Liver (tissue), 9 donors: Measurements from ENCODE around the gene EPC1. TPM values are rescaled to one million over a fixed set of nuclear protein-coding genes. Genes with fewer than 3 reads are reported as not detected.
A peak's percentile ranks its signal among the peaks of the same experiment; 100 is the strongest.

Experiments used
- DNase-seq: peaks from one replicate; pipeline ENCODE4 v3.0.0-alpha.2; 2017; ENCODE audit warnings: low spot score
- H3K27ac ChIP-seq, 2 donors: one replicate each; pipeline ENCODE4 v1.7.0; 2013; ENCODE audit warnings: inconsistent platforms in 2 of 2, low read length in 2 of 2, control low read depth in 1 of 2, low read depth in 1 of 2, mild to moderate bottlenecking in 1 of 2
- H3K27me3 ChIP-seq, 4 donors: one replicate each; pipeline versions ENCODE4 v1.6.1 to v1.7.0; 2013; ENCODE audit warnings: low read length in 3 of 4, inconsistent platforms in 1 of 4, mild to moderate bottlenecking in 1 of 4, moderate library complexity in 1 of 4; ENCODE audit not compliant: control insufficient read depth in 4 of 4, insufficient read depth in 4 of 4
- H3K36me3 ChIP-seq, 4 donors: one replicate each; pipeline versions ENCODE4 v1.6.1 to v1.7.0; 2013; ENCODE audit warnings: low read length in 3 of 4, mild to moderate bottlenecking in 3 of 4, low read depth in 1 of 4, moderate library complexity in 1 of 4; ENCODE audit not compliant: control insufficient read depth in 4 of 4, insufficient read depth in 3 of 4
- H3K4me1 ChIP-seq, 4 donors: one replicate each; pipeline versions ENCODE4 v1.6.1 to v1.7.0; 2013; ENCODE audit warnings: low read length in 3 of 4, mild to moderate bottlenecking in 3 of 4, moderate library complexity in 1 of 4; ENCODE audit not compliant: control insufficient read depth in 4 of 4, insufficient read depth in 4 of 4
- H3K4me3 ChIP-seq, 3 donors: one replicate each; pipeline versions ENCODE4 v1.6.1 to v1.7.0; 2013; ENCODE audit warnings: low read length in 3 of 3, control low read depth in 1 of 3, low read depth in 1 of 3, mild to moderate bottlenecking in 1 of 3
- H3K9ac ChIP-seq, 2 donors: one replicate each; pipeline ENCODE4 v1.7.0; 2013; ENCODE audit warnings: low read length in 2 of 2, mild to moderate bottlenecking in 2 of 2, moderate library complexity in 2 of 2, control low read depth in 1 of 2, low read depth in 1 of 2
- H3K9me3 ChIP-seq, 4 donors: one replicate each; pipeline versions ENCODE4 v1.6.1 to v1.7.0; 2013; ENCODE audit warnings: low read length in 3 of 4; ENCODE audit not compliant: control insufficient read depth in 4 of 4
- ATF3 ChIP-seq: IDR thresholded peaks from 2 replicates; pipeline ENCODE4 v1.6.1; 2016; ENCODE audit warnings: antibody characterized with exemption
- CTCF ChIP-seq: fragments of 150-350 bp; IDR thresholded peaks from 2 replicates; pipeline ENCODE4 v1.5.1; 2017; ENCODE audit warnings: improper control_type of control experiment, low read depth, low read length; ENCODE audit not compliant: missing input control
- EGR1 ChIP-seq, 2 donors: IDR thresholded peaks; 2 replicates each; pipeline ENCODE4 v1.6.1; 2016 to 2018; ENCODE audit warnings: antibody characterized with exemption in 2 of 2, low read depth in 2 of 2
- FOXA1 ChIP-seq: IDR thresholded peaks from 2 replicates; pipeline ENCODE4 v1.6.1; 2016; ENCODE audit warnings: antibody characterized with exemption
- FOXA2 ChIP-seq: IDR thresholded peaks from 2 replicates; pipeline ENCODE4 v1.6.1; 2016; ENCODE audit warnings: antibody characterized with exemption
- GABPA ChIP-seq, 2 donors: IDR thresholded peaks in 1 of 2; conservative IDR thresholded peaks in 1 of 2; 2 replicates each; pipeline ENCODE4 v1.6.1; 2016; ENCODE audit warnings: antibody characterized with exemption in 2 of 2, mild to moderate bottlenecking in 1 of 2, moderate library complexity in 1 of 2
- HNF4A ChIP-seq, 2 donors: conservative IDR thresholded peaks; 2 replicates each; pipeline ENCODE4 v1.6.1; 2016; ENCODE audit warnings: antibody characterized with exemption in 2 of 2, mild to moderate bottlenecking in 2 of 2
- HNF4G ChIP-seq: IDR thresholded peaks from 2 replicates; pipeline ENCODE4 v1.6.1; 2016; ENCODE audit warnings: antibody characterized with exemption
- JUND ChIP-seq, 2 donors: IDR thresholded peaks; 2 replicates each; pipeline ENCODE4 v1.6.1; 2016; ENCODE audit warnings: antibody characterized with exemption in 2 of 2
- MAX ChIP-seq: IDR thresholded peaks from 2 replicates; pipeline ENCODE4 v1.6.1; 2016; ENCODE audit warnings: antibody characterized with exemption
- NR2F2 ChIP-seq: IDR thresholded peaks from 2 replicates; pipeline ENCODE4 v1.6.1; 2016; ENCODE audit warnings: antibody characterized with exemption
- RAD21 ChIP-seq, 2 donors: IDR thresholded peaks; 2 replicates each; pipeline ENCODE4 v1.6.1; 2016; ENCODE audit warnings: antibody characterized with exemption in 2 of 2, mild to moderate bottlenecking in 2 of 2
- REST ChIP-seq: IDR thresholded peaks from 2 replicates; pipeline ENCODE4 v1.6.1; 2016; ENCODE audit warnings: antibody characterized with exemption, mild to moderate bottlenecking
- RXRA ChIP-seq, 2 donors: IDR thresholded peaks; 2 replicates each; pipeline ENCODE4 v1.6.1; 2017 to 2018; ENCODE audit warnings: antibody characterized with exemption in 2 of 2, mild to moderate bottlenecking in 1 of 2
- SP1 ChIP-seq: IDR thresholded peaks from 2 replicates; pipeline ENCODE4 v1.6.1; 2018; ENCODE audit warnings: antibody characterized with exemption, mild to moderate bottlenecking
- TAF1 ChIP-seq: conservative IDR thresholded peaks from 2 replicates; pipeline ENCODE4 v1.6.1; 2016; ENCODE audit warnings: antibody characterized with exemption, mild to moderate bottlenecking
- YY1 ChIP-seq: IDR thresholded peaks from 2 replicates; pipeline ENCODE4 v1.6.1; 2016; ENCODE audit warnings: antibody characterized with exemption, mild to moderate bottlenecking
- ZBTB33 ChIP-seq: IDR thresholded peaks from 2 replicates; pipeline ENCODE4 v1.6.1; 2016; ENCODE audit warnings: antibody characterized with exemption
- WGBS: extraction: QIAGEN DNeasy Blood & Tissue Kit; methylation state at CpG from one replicate; pipeline ENCODE4 v1.1.7; 2013; 5-methylcytosine and 5-hydroxymethylcytosine counted together
- polyA plus RNA-seq, 2 donors: library from polyadenylated mRNA; stranded (reverse) in 1 of 2; unstranded in 1 of 2; fragments of 200-250 nt in 1 of 2; fragments of >200 nt in 1 of 2; fragmentation: Nextera tagmentation in 1 of 2; extraction: Ambion mirVana in 1 of 2; gene quantifications; one replicate each; pipeline versions ENCODE4 v1.2.1 to v1.2.3, GENCODE V29; 2013 to 2015
- total RNA-seq, 2 donors: library from RNA; depleted of rRNA; stranded (reverse); fragments of >200 nt; gene quantifications; one replicate each; pipeline ENCODE4 v1.2.3, GENCODE V29; 2014
- donor health status: healthy.
- donor health status: healthy.
- donor health status: healthy.
- donor health status: healthy.
- donor health status: healthy.

EPC1 gene
- total and polyA plus RNA-seq, 4 donors: 5.6 to 30.9 (median 16.0) TPM

- 35% methylated on average over 2 of the region's 2 CpGs for WGBS
- no peak for DNase-seq
- H3K9me3 ChIP-seq: no peaks in the 10 kb centered on the region
- H3K4me1 ChIP-seq: peaks cover 4 to 9% (median 6%) of the 10 kb centered on the region in 4 donors
- H3K9ac ChIP-seq: no peak overlapping the region
- no peak overlapping the region for H3K4me3 ChIP-seq
- H3K36me3 ChIP-seq: peaks cover 3 to 11% (median 5%) of the 10 kb centered on the region in 4 donors
- no peak for TF ChIP-seq REST
- TF ChIP-seq FOXA1: no peak
- TF ChIP-seq RXRA (IDR thresholded peaks at IDR 0.05): peak; percentile 47 to 62
- TF ChIP-seq ZBTB33: no peak
- TF ChIP-seq HNF4A (conservative IDR thresholded peaks at IDR 0.05): peak; percentile 92 to 94
- peak; percentile 66 for TF ChIP-seq HNF4G
- no peak for TF ChIP-seq CTCF
- TF ChIP-seq SP1: peak; percentile 41
- peak; percentile 71 for TF ChIP-seq YY1
- peak in 1 of 2 donors; percentile 24 for TF ChIP-seq RAD21 (IDR thresholded peaks at IDR 0.05)
- no peak for TF ChIP-seq NR2F2
- no peak for TF ChIP-seq MAX
- no peak for TF ChIP-seq GABPA (IDR thresholded peaks at IDR 0.05 in 1 of 2, conservative IDR thresholded peaks at IDR 0.05 in 1 of 2)
- TF ChIP-seq JUND (IDR thresholded peaks at IDR 0.05): no peak
- H3K27ac ChIP-seq: peak overlapping the region in 1 of 2 donors; percentile 36
- no peaks in the 10 kb centered on the region for H3K27me3 ChIP-seq
Observed at GRCh38 chr10:32295027-32295426, 51.9 kb downstream of the EPC1 start.

GRCh38 chr10:32293581-32293980 lies 53.4 kb downstream of the EPC1 start:
- no peak overlapping the region for H3K9ac ChIP-seq
- H3K4me3 ChIP-seq: no peak overlapping the region
- no peaks in the 10 kb centered on the region for H3K27me3 ChIP-seq
- peaks cover 3 to 14% (median 5%) of the 10 kb centered on the region in 4 donors for H3K36me3 ChIP-seq
- WGBS: 97% methylated on average over 4 of the region's 4 CpGs
- H3K27ac ChIP-seq: no peak overlapping the region
- peaks cover 4 to 9% (median 6%) of the 10 kb centered on the region in 4 donors for H3K4me1 ChIP-seq
- DNase-seq: no peak
- no peaks in the 10 kb centered on the region for H3K9me3 ChIP-seq
- TF ChIP-seq YY1 (no peak), JUND (IDR thresholded peaks at IDR 0.05) (no peak), FOXA1 (no peak), FOXA2 (no peak), RXRA (IDR thresholded peaks at IDR 0.05) (no peak), RAD21 (IDR thresholded peaks at IDR 0.05) (no peak), HNF4A (conservative IDR thresholded peaks at IDR 0.05) (no peak), NR2F2 (no peak), TAF1 (no peak), GABPA (IDR thresholded peaks at IDR 0.05 in 1 of 2, conservative IDR thresholded peaks at IDR 0.05 in 1 of 2) (no peak), ATF3 (no peak), EGR1 (IDR thresholded peaks at IDR 0.05; ENCODE audit: low read depth in 2 of 2) (no peak), MAX (no peak), SP1 (no peak), CTCF (no peak), ZBTB33 (no peak)
